Left hindlimb (tissue), 1 donor: ENCODE data around the gene FAM163B.

Experiments used
- DNase-seq: peaks from one replicate; pipeline ENCODE4 v3.0.0-alpha.2; 2018

FAM163B gene

GRCh38 chr9:133539991-133540697 is 69.0 kb downstream of the FAM163B start:
- DNase-seq, result no peak

GRCh38 chr9:133538851-133539833 is 70.0 kb downstream of the FAM163B start:
- peak; percentile 54 for DNase-seq

- DNase-seq, result no peak
These were observed 71.0 kb downstream of the FAM163B start for GRCh38 chr9:133538176-133538575.

- DNase-seq, result no peak
These were observed 71.9 kb downstream of the FAM163B start for GRCh38 chr9:133537257-133537656.

GRCh38 chr9:133536536-133536935 is 72.7 kb downstream of the FAM163B start:
- DNase-seq, result no peak

- DNase-seq, result no peak
These were observed 73.1 kb downstream of the FAM163B start for GRCh38 chr9:133536080-133536479.

GRCh38 chr9:133535306-133535877 is 73.8 kb downstream of the FAM163B start:
- DNase-seq, result no peak

GRCh38 chr9:133534346-133535291 is 74.6 kb downstream of the FAM163B start, which contains the start of gene ADAMTSL2:
ADAMTSL2 (plus strand) TSS chr9:133534704; CDS start chr9:133536713, 2,009 bp downstream.
- peak; percentile 87 for DNase-seq

- DNase-seq, result no peak
These were observed 75.3 kb downstream of the FAM163B start for GRCh38 chr9:133533857-133534256.

GRCh38 chr9:133532937-133533668 is 76.1 kb downstream of the FAM163B start:
- no peak for DNase-seq

GRCh38 chr9:133531293-133531692 is 77.9 kb downstream of the FAM163B start:
- no peak for DNase-seq

- DNase-seq, result no peak
These were observed 79.3 kb downstream of the FAM163B start for GRCh38 chr9:133529874-133530273.

- no peak for DNase-seq
These were observed 79.7 kb downstream of the FAM163B start for GRCh38 chr9:133529457-133529856.

- no peak for DNase-seq
These were observed 80.3 kb downstream of the FAM163B start for GRCh38 chr9:133528876-133529241.

- DNase-seq, result no peak
These were observed 81.0 kb downstream of the FAM163B start for GRCh38 chr9:133528001-133528875.

- peak; percentile 86 for DNase-seq
These were observed 81.7 kb downstream of the FAM163B start for GRCh38 chr9:133527444-133527920.
